NCI-H1694 (cell line): ENCODE results near the gene DUSP28.

Source experiments
- DNase-seq: peaks from one replicate; lab custom pipeline; 2025; lab: John Stamatoyannopoulos, UW

Gene DUSP28

GRCh38 chr2:240573071-240573515 is 12.9 kb downstream of the DUSP28 start:
- no peak for DNase-seq

- DNase-seq = no peak
Measured at GRCh38 chr2:240573516-240574385, 13.6 kb downstream of the DUSP28 start.

- DNase-seq = no peak
Measured at GRCh38 chr2:240574386-240575100, 14.4 kb downstream of the DUSP28 start.

- no peak for DNase-seq
Measured at GRCh38 chr2:240575101-240575965, 15.2 kb downstream of the DUSP28 start.

- no peak for DNase-seq
Measured at GRCh38 chr2:240576036-240576435, 15.9 kb downstream of the DUSP28 start.

- DNase-seq = no peak
Measured at GRCh38 chr2:240576436-240577205, 16.5 kb downstream of the DUSP28 start.

GRCh38 chr2:240577281-240578109 is 17.3 kb downstream of the DUSP28 start:
- no peak for DNase-seq

GRCh38 chr2:240578110-240578450 is 17.9 kb downstream of the DUSP28 start:
- no peak for DNase-seq

- no peak for DNase-seq
Measured at GRCh38 chr2:240578488-240578887, 18.3 kb downstream of the DUSP28 start.

- DNase-seq = no peak
Measured at GRCh38 chr2:240579071-240579762, 19.1 kb downstream of the DUSP28 start.

- DNase-seq = peak; percentile 75
Measured at GRCh38 chr2:240579771-240580614, 19.8 kb downstream of the DUSP28 start.

GRCh38 chr2:240581811-240582210 is 21.7 kb downstream of the DUSP28 start:
- DNase-seq = no peak

GRCh38 chr2:240582781-240583180 is 22.6 kb downstream of the DUSP28 start:
- no peak for DNase-seq

- DNase-seq = no peak
Measured at GRCh38 chr2:240583774-240584173, 23.6 kb downstream of the DUSP28 start.

- DNase-seq = peak; percentile 98
Measured at GRCh38 chr2:240584486-240585031, 24.4 kb downstream of the DUSP28 start.

GRCh38 chr2:240585101-240585500 is 24.9 kb downstream of the DUSP28 start:
- DNase-seq = no peak

GRCh38 chr2:240585681-240586197 is 25.6 kb downstream of the DUSP28 start:
- DNase-seq = no peak

- DNase-seq = peak; percentile 76
Measured at GRCh38 chr2:240586198-240586918, 26.2 kb downstream of the DUSP28 start, which contains the start of gene CAPN10. CAPN10 (plus strand) TSS chr2:240586734; CDS start chr2:240586912, 178 bp downstream.
